Measurements from ENCODE around the gene ERCC1. TPM values are rescaled to one million over a fixed set of nuclear protein-coding genes. Genes with fewer than 3 reads are reported as not detected.

Gene ERCC1
- total RNA-seq (2014; rRNA removed) (56.2 and 57.3 TPM in 2 replicates), Bru-seq, nascent RNA (percentile 46 among the genes with signal in this experiment), BruChase-seq, experiment 1, labeled RNA remaining after a 6-hour chase (percentile 67 among the genes with signal in this experiment), BruChase-seq, experiment 2, labeled RNA remaining after a 2-hour chase (percentile 52 among the genes with signal in this experiment)
- long read RNA-seq, transcript ERCC1-208 (10 exons, 1,453 nt): minor isoform, 7 of 103 reads
- long read RNA-seq, transcript ERCC1-202 (10 exons, 3,828 nt): major isoform, 8 of 103 reads
- long read RNA-seq, partial matches to known transcripts: 36 of 103 reads
- long read RNA-seq, other reads (novel, unspliced or antisense): 49 of 103 reads

DNA sequence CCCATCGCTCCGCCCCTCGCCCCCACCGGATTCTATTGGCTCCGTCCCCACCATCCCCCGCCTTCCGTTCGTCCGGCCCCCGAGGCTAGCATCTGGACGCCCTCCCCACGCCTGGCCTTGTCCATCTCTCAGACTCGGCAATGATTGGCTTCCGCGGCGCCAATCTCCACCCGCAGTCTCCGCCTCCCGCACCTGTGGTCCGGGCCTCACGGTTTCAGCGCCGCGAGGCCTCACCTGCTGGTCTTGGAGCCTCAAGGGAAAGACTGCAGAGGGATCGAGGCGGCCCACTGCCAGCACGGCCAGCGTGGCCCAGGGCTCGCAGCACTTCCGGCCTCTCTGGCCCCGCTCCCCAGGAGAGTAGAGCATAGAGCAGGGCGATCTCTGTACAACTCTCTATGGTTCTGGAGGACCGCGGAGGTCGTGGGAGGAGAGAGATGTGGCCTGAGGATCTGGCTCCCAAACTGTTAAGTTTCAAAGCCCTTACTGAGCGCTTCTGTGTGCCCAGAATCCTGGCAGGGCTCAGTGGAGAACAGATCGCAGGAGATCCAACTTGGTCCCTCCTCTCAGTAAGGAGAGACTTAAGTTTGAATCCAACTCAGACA lies at the start of gene ERCC1:
ERCC1 (minus strand) TSS at position 329 of the 602 bp plus-strand sequence. CDS start 543 bp downstream, outside the sequence.
- TF ChIP-seq EZH2 (IDR thresholded peaks at IDR 0.05; ENCODE audit: low read length, unreplicated experiment) (no peak), EZH2phosphoT487 (IDR thresholded peaks at IDR 0.05; ENCODE audit: borderline replicate concordance, low read length) (no peak), CTCF (conservative IDR thresholded peaks at IDR 0.05; ENCODE audit: low read depth, low read length) (no peak)
- intact Hi-C loops (cut with micrococcal nuclease): loop anchor here (1.0 kb wide), 2 partner anchors 18 to 55 kb away; partner anchors contain the start of gene PPP1R13L
- no peaks in the 10 kb centered on the region for H4K20me1 ChIP-seq (ENCODE audit: low read length)
- H3K36me3 ChIP-seq (ENCODE audit: low read depth, low read length): no peaks in the 10 kb centered on the region
- ChIA-PET CTCF (no interaction called here), POLR2A (ENCODE audit: unreplicated experiment) (interaction anchor here (0.7 kb wide), 1 partner anchor 15 kb away, joined by 3 read pairs; no protein-coding TSS in a partner anchor)
- ATAC-seq (peak; percentile 78), DNase-seq (peak; percentile 93)
- no peaks in the 10 kb centered on the region for H3K9me2 ChIP-seq (replicated peaks; ENCODE audit: low read length)
- H3K4me2 ChIP-seq (ENCODE audit: low read length): peak within 1 kb of the TSS; percentile 73
- peak within 1 kb of the TSS; percentile 87 for H3K9ac ChIP-seq (ENCODE audit: low read length)
- peak within 1 kb of the TSS; percentile 97 for H3K27ac ChIP-seq (ENCODE audit: low read length)
- no peaks in the 10 kb centered on the region for H3K27me3 ChIP-seq (ENCODE audit: low read length)
- BruUV-seq (replicated peaks): TSS peak; percentile 96
- H3F3A ChIP-seq (ENCODE audit: low read length, unreplicated experiment): peaks cover 3% of the 10 kb centered on the region
- H3K9me3 ChIP-seq (ENCODE audit: low read length): no peaks in the 10 kb centered on the region
- peaks cover 13% of the 10 kb centered on the region for H3K79me2 ChIP-seq (ENCODE audit: low read length)
- no peak within 1 kb of the TSS; the same call in 1 of the 2 replicates for H2AFZ ChIP-seq (ENCODE audit: low read length)
- H3K4me1 ChIP-seq (ENCODE audit: insufficient read depth, low read length): peaks cover 25% of the 10 kb centered on the region
- peak within 1 kb of the TSS; percentile 69 for H3K4me3 ChIP-seq (ENCODE audit: low read length)

- Histone ChIP-seq H2AFZ (ENCODE audit: low read length) (no peak overlapping the region), H3K4me3 (ENCODE audit: low read length) (no peak overlapping the region), H3K9me3 (ENCODE audit: low read length) (no peaks in the 10 kb centered on the region), H3K27me3 (ENCODE audit: low read length) (no peaks in the 10 kb centered on the region), H3K9ac (ENCODE audit: low read length) (no peak overlapping the region), H4K20me1 (ENCODE audit: low read length) (peaks cover 29% of the 10 kb centered on the region), H3K4me2 (ENCODE audit: low read length) (no peak overlapping the region), H3K36me3 (ENCODE audit: low read depth, low read length) (no peaks in the 10 kb centered on the region), H3K9me2 (replicated peaks; ENCODE audit: low read length) (no peaks in the 10 kb centered on the region), H3F3A (ENCODE audit: low read length, unreplicated experiment) (no peaks in the 10 kb centered on the region), H3K4me1 (ENCODE audit: insufficient read depth, low read length) (peaks cover 11% of the 10 kb centered on the region), H3K27ac (ENCODE audit: low read length) (no peak overlapping the region), H3K79me2 (ENCODE audit: low read length) (peaks cover 12% of the 10 kb centered on the region)
- DNase-seq (no peak), ATAC-seq (no peak)
- intact Hi-C loops (cut with micrococcal nuclease): no loop called here
- no TSS peak for BruUV-seq (replicated peaks)
- TF ChIP-seq EZH2phosphoT487 (IDR thresholded peaks at IDR 0.05; ENCODE audit: borderline replicate concordance, low read length) (no peak), EZH2 (IDR thresholded peaks at IDR 0.05; ENCODE audit: low read length, unreplicated experiment) (no peak), CTCF (conservative IDR thresholded peaks at IDR 0.05; ENCODE audit: low read depth, low read length) (no peak)
- ChIA-PET CTCF (interaction anchor here (0.6 kb wide), 1 partner anchor 89 kb away, joined by 3 read pairs; no protein-coding TSS in a partner anchor), POLR2A (ENCODE audit: unreplicated experiment) (interaction anchor here (0.7 kb wide), 1 partner anchor 22 kb away, joined by 4 read pairs; no protein-coding TSS in a partner anchor)
Observed at GRCh38 chr19:45473367-45473681, 49.6 kb upstream of the ERCC1 start.

Measured in PC-3 (cell line).